DOHH2 (cell line): ENCODE measurements around the gene ACTL7A.

Source experiments
- H3F3A ChIP-seq: fragments of 200-600 bp; sonication (generic), shearing (Covaris generic); 2 replicates; pipeline ENCODE4 v1.6.0; 2016; ENCODE audit warnings: antibody characterized with exemption, mild to moderate bottlenecking; ENCODE audit not compliant: control insufficient read depth, insufficient read depth
- H3K27ac ChIP-seq: fragments of 200-600 bp; sonication (generic); 2 replicates; pipeline ENCODE4 v1.5.1; 2014; ENCODE audit warnings: low read depth, mild to moderate bottlenecking, low read length, moderate library complexity
- H3K27me3 ChIP-seq: fragments of 200-600 bp; sonication (generic); 2 replicates; pipeline ENCODE4 v1.6.1; 2014; ENCODE audit warnings: mild to moderate bottlenecking, low read length, mixed read lengths; ENCODE audit not compliant: control insufficient read depth
- H3K36me3 ChIP-seq: fragments of 200-600 bp; sonication (generic); 2 replicates; pipeline ENCODE4 v1.6.1; 2014; ENCODE audit warnings: mild to moderate bottlenecking, low read length, moderate library complexity, mixed read lengths; ENCODE audit not compliant: control insufficient read depth
- H3K4me1 ChIP-seq: fragments of 200-600 bp; sonication (generic); 2 replicates; pipeline ENCODE4 v1.6.1; 2014; ENCODE audit warnings: mild to moderate bottlenecking, low read length, mixed read lengths; ENCODE audit not compliant: control insufficient read depth
- H3K4me2 ChIP-seq: fragments of 200-600 bp; sonication (generic); 2 replicates; pipeline ENCODE4 v1.6.0; 2014; ENCODE audit warnings: mild to moderate bottlenecking, low read length, moderate library complexity
- H3K4me3 ChIP-seq: fragments of 200-600 bp; sonication (generic); 2 replicates; pipeline ENCODE4 v1.5.1; 2014; ENCODE audit warnings: mild to moderate bottlenecking, low read length, mixed read lengths
- H3K79me2 ChIP-seq: fragments of 200-600 bp; sonication (generic); 2 replicates; pipeline ENCODE4 v1.6.1; 2014; ENCODE audit warnings: mild to moderate bottlenecking, low read length, mixed read lengths; ENCODE audit not compliant: control insufficient read depth
- H3K9me2 ChIP-seq: fragments of 200-600 bp; sonication (generic); replicated peaks from 2 replicates; pipeline ENCODE4 v1.6.1; 2014; ENCODE audit warnings: mild to moderate bottlenecking, low read length, mixed read lengths; ENCODE audit not compliant: control insufficient read depth
- H3K9me3 ChIP-seq: fragments of 200-600 bp; sonication (generic); 2 replicates; pipeline ENCODE4 v1.6.1; 2014; ENCODE audit warnings: antibody characterized with exemption, low read length, mixed read lengths; ENCODE audit not compliant: control insufficient read depth, insufficient read depth
- H4K20me1 ChIP-seq: fragments of 200-600 bp; sonication (generic); 2 replicates; pipeline ENCODE4 v1.6.0; 2014; ENCODE audit warnings: low read depth, mild to moderate bottlenecking, antibody characterized with exemption, low read length, moderate library complexity; ENCODE audit not compliant: control insufficient read depth, insufficient read depth
- EZH2phosphoT487 ChIP-seq: fragments of 200-600 bp; sonication (generic); IDR thresholded peaks from 2 replicates; pipeline ENCODE4 v1.6.1; 2017; ENCODE audit warnings: borderline replicate concordance, mild to moderate bottlenecking, antibody characterized with exemption, low read length, moderate library complexity, mixed read lengths
- TF ChIP-seq, protein P1 (sequence below): fragments of 200-600 bp; sonication (generic); IDR thresholded peaks from one replicate; pipeline ENCODE4 v1.5.1; 2014; ENCODE audit warnings: antibody characterized with exemption, mild to moderate bottlenecking, low read depth, low read length; ENCODE audit not compliant: poor library complexity, severe bottlenecking

The ACTL7A gene

GRCh38 chr9:108842610-108843295, 19.3 kb upstream of the ACTL7A start:
- H3K36me3 ChIP-seq = no peaks in the 10 kb centered on the region
- no peaks in the 10 kb centered on the region for H3K9me2 ChIP-seq
- H3K4me1 ChIP-seq = no peaks in the 10 kb centered on the region
- H3K79me2 ChIP-seq = no peaks in the 10 kb centered on the region
- no peak overlapping the region for H3K4me2 ChIP-seq
- 0 out of 2 replicates have a peak, but pooled peaks cover 3% of the 10 kb centered on the region for H3K27me3 ChIP-seq
- H3K9me3 ChIP-seq = no peaks in the 10 kb centered on the region
- H4K20me1 ChIP-seq = no peaks in the 10 kb centered on the region
- no peaks in the 10 kb centered on the region for H3F3A ChIP-seq
- TF ChIP-seq EZH2phosphoT487 = no peak
- TF ChIP-seq, protein P1, sequence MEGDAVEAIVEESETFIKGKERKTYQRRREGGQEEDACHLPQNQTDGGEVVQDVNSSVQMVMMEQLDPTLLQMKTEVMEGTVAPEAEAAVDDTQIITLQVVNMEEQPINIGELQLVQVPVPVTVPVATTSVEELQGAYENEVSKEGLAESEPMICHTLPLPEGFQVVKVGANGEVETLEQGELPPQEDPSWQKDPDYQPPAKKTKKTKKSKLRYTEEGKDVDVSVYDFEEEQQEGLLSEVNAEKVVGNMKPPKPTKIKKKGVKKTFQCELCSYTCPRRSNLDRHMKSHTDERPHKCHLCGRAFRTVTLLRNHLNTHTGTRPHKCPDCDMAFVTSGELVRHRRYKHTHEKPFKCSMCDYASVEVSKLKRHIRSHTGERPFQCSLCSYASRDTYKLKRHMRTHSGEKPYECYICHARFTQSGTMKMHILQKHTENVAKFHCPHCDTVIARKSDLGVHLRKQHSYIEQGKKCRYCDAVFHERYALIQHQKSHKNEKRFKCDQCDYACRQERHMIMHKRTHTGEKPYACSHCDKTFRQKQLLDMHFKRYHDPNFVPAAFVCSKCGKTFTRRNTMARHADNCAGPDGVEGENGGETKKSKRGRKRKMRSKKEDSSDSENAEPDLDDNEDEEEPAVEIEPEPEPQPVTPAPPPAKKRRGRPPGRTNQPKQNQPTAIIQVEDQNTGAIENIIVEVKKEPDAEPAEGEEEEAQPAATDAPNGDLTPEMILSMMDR = no peak
- H3K27ac ChIP-seq = no peak overlapping the region
- no peak overlapping the region for H3K4me3 ChIP-seq

DNA sequence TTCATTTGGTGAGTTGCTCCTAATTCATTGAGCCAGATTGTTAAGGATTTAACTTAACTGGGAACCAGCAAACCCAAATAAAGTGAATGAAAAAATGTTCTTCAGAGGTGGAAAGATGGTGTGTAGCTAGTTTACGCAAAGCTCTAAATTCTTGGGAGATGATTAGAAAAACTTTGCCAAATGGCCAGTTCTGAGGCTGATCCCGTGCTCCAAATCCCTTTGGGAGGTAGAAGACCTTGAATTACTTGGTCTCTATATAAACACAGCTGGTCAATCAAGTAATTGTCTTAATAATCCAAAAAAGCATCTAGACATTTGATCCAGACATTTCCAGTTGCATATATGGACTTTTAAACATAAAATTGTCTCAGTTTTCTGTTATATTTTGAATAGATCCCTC, 17.7 kb upstream of the ACTL7A start:
- Histone ChIP-seq H4K20me1 (no peaks in the 10 kb centered on the region), H3K27me3 (0 out of 2 replicates have a peak, but pooled peaks cover 3% of the 10 kb centered on the region), H3K9me2 (no peaks in the 10 kb centered on the region), H3K4me1 (no peaks in the 10 kb centered on the region), H3K79me2 (no peaks in the 10 kb centered on the region), H3F3A (no peaks in the 10 kb centered on the region), H3K9me3 (no peaks in the 10 kb centered on the region), H3K27ac (no peak overlapping the region), H3K4me2 (no peak overlapping the region), H3K4me3 (no peak overlapping the region), H3K36me3 (no peaks in the 10 kb centered on the region)
- TF ChIP-seq, protein P1 = no peak
- no peak for TF ChIP-seq EZH2phosphoT487

- no peaks in the 10 kb centered on the region for H4K20me1 ChIP-seq
- no peaks in the 10 kb centered on the region for H3F3A ChIP-seq
- no peaks in the 10 kb centered on the region for H3K36me3 ChIP-seq
- TF ChIP-seq EZH2phosphoT487 = no peak
- TF ChIP-seq, protein P1 = no peak
- H3K27ac ChIP-seq = no peak overlapping the region
- H3K79me2 ChIP-seq = no peaks in the 10 kb centered on the region
- H3K4me1 ChIP-seq = no peaks in the 10 kb centered on the region
- H3K9me3 ChIP-seq = no peaks in the 10 kb centered on the region
- 0 out of 2 replicates have a peak, but pooled peaks cover 3% of the 10 kb centered on the region for H3K27me3 ChIP-seq
- H3K4me2 ChIP-seq = no peak overlapping the region
- no peaks in the 10 kb centered on the region for H3K9me2 ChIP-seq
- H3K4me3 ChIP-seq = no peak overlapping the region
Measured at GRCh38 chr9:108844856-108845255, 17.2 kb upstream of the ACTL7A start.
